ENCODE data around the gene GPC2.
"Not testable (repeated sequence)": the region's sequence is repeated elsewhere in the genome, so short reads cannot be mapped to it uniquely, and the experiment has no call there.

GPC2 gene

GRCh38 chr7:100177045-100178001, at the start of gene GPC2, which contains the start of gene STAG3:
Gene GPC2 (minus strand): TSS chr7:100177381. CDS start chr7:100177199, 182 bp downstream.
Gene STAG3 (plus strand): TSS chr7:100177918. CDS start chr7:100180557, 2,639 bp downstream.
- peaks cover 2% of the 10 kb centered on the region in 2 donors for H3K4me1 ChIP-seq (ENCODE audit: control insufficient read depth in 2 of 2, insufficient read depth in 2 of 2, low read length in 2 of 2)

GRCh38 chr7:100224891-100225290, 47.7 kb upstream of the GPC2 start:
- H3K36me3 ChIP-seq (ENCODE audit: control insufficient read depth in 2 of 2, insufficient read depth in 2 of 2, low read length in 2 of 2); H3K9ac ChIP-seq (ENCODE audit: low read depth in 1 of 2, low read length in 2 of 2); H3K4me3 ChIP-seq (ENCODE audit: low read length in 2 of 2); H3K27me3 ChIP-seq (ENCODE audit: control insufficient read depth in 2 of 2, insufficient read depth in 2 of 2, low read length in 2 of 2); H3K4me1 ChIP-seq (ENCODE audit: control insufficient read depth in 2 of 2, insufficient read depth in 2 of 2, low read length in 2 of 2); H3K27ac ChIP-seq (ENCODE audit: low read depth in 2 of 2, low read length in 2 of 2); H3K9me3 ChIP-seq (ENCODE audit: control insufficient read depth in 2 of 2, low read length in 2 of 2): not testable (repeated sequence)

More at GRCh38 chr7:100177045-100178001, at the start of gene GPC2, which contains the start of gene STAG3:
- peak within 1 kb of the TSS; percentile 63 to 73 for H3K9ac ChIP-seq (ENCODE audit: low read depth in 1 of 2, low read length in 2 of 2)
- H3K4me3 ChIP-seq (ENCODE audit: low read length in 2 of 2): peak within 1 kb of the TSS; percentile 73 to 78
- no peak within 1 kb of the TSS for H3K27ac ChIP-seq (ENCODE audit: low read depth in 2 of 2, low read length in 2 of 2)
- H3K27me3 ChIP-seq (ENCODE audit: control insufficient read depth in 2 of 2, insufficient read depth in 2 of 2, low read length in 2 of 2): no peaks in the 10 kb centered on the region
- no peaks in the 10 kb centered on the region for H3K36me3 ChIP-seq (ENCODE audit: control insufficient read depth in 2 of 2, insufficient read depth in 2 of 2, low read length in 2 of 2)
- H3K9me3 ChIP-seq (ENCODE audit: control insufficient read depth in 2 of 2, low read length in 2 of 2): no peaks in the 10 kb centered on the region

GRCh38 chr7:100223376-100223927, 46.3 kb upstream of the GPC2 start:
- not testable (repeated sequence) for H3K9me3 ChIP-seq (ENCODE audit: control insufficient read depth in 2 of 2, low read length in 2 of 2); H3K36me3 ChIP-seq (ENCODE audit: control insufficient read depth in 2 of 2, insufficient read depth in 2 of 2, low read length in 2 of 2); H3K4me1 ChIP-seq (ENCODE audit: control insufficient read depth in 2 of 2, insufficient read depth in 2 of 2, low read length in 2 of 2); H3K27ac ChIP-seq (ENCODE audit: low read depth in 2 of 2, low read length in 2 of 2); H3K27me3 ChIP-seq (ENCODE audit: control insufficient read depth in 2 of 2, insufficient read depth in 2 of 2, low read length in 2 of 2); H3K4me3 ChIP-seq (ENCODE audit: low read length in 2 of 2); H3K9ac ChIP-seq (ENCODE audit: low read depth in 1 of 2, low read length in 2 of 2)

GRCh38 chr7:100222445-100223132, 45.4 kb upstream of the GPC2 start:
- H3K9ac ChIP-seq (ENCODE audit: low read depth in 1 of 2, low read length in 2 of 2): no peak overlapping the region
- H3K27me3 ChIP-seq (ENCODE audit: control insufficient read depth in 2 of 2, insufficient read depth in 2 of 2, low read length in 2 of 2): no peaks in the 10 kb centered on the region
- H3K9me3 ChIP-seq (ENCODE audit: control insufficient read depth in 2 of 2, low read length in 2 of 2): no peaks in the 10 kb centered on the region
- peaks cover 0 to under 1% of the 10 kb centered on the region in 2 donors for H3K4me1 ChIP-seq (ENCODE audit: control insufficient read depth in 2 of 2, insufficient read depth in 2 of 2, low read length in 2 of 2)
- no peak overlapping the region for H3K4me3 ChIP-seq (ENCODE audit: low read length in 2 of 2)
- no peaks in the 10 kb centered on the region for H3K36me3 ChIP-seq (ENCODE audit: control insufficient read depth in 2 of 2, insufficient read depth in 2 of 2, low read length in 2 of 2)
- no peak overlapping the region for H3K27ac ChIP-seq (ENCODE audit: low read depth in 2 of 2, low read length in 2 of 2)

GRCh38 chr7:100221767-100222444, 44.7 kb upstream of the GPC2 start:
- Histone ChIP-seq H3K36me3 (ENCODE audit: control insufficient read depth in 2 of 2, insufficient read depth in 2 of 2, low read length in 2 of 2) (no peaks in the 10 kb centered on the region), H3K4me3 (ENCODE audit: low read length in 2 of 2) (peak overlapping the region in 1 of 2 donors; percentile 56)

GRCh38 chr7:100221231-100221718, 44.1 kb upstream of the GPC2 start:
- Histone ChIP-seq H3K9me3 (ENCODE audit: control insufficient read depth in 2 of 2, low read length in 2 of 2) (no peaks in the 10 kb centered on the region), H3K4me1 (ENCODE audit: control insufficient read depth in 2 of 2, insufficient read depth in 2 of 2, low read length in 2 of 2) (peaks cover 0 to 2% of the 10 kb centered on the region in 2 donors), H3K4me3 (ENCODE audit: low read length in 2 of 2) (peak overlapping the region in 1 of 2 donors; percentile 56), H3K27ac (ENCODE audit: low read depth in 2 of 2, low read length in 2 of 2) (peak overlapping the region; percentile 64 to 86), H3K9ac (ENCODE audit: low read depth in 1 of 2, low read length in 2 of 2) (peak overlapping the region; percentile 29 to 47), H3K27me3 (ENCODE audit: control insufficient read depth in 2 of 2, insufficient read depth in 2 of 2, low read length in 2 of 2) (no peaks in the 10 kb centered on the region), H3K36me3 (ENCODE audit: control insufficient read depth in 2 of 2, insufficient read depth in 2 of 2, low read length in 2 of 2) (no peaks in the 10 kb centered on the region)

More at GRCh38 chr7:100221767-100222444, 44.7 kb upstream of the GPC2 start:
- H3K9ac ChIP-seq (ENCODE audit: low read depth in 1 of 2, low read length in 2 of 2): peak overlapping the region; percentile 29 to 47
- H3K9me3 ChIP-seq (ENCODE audit: control insufficient read depth in 2 of 2, low read length in 2 of 2): no peaks in the 10 kb centered on the region
- H3K27ac ChIP-seq (ENCODE audit: low read depth in 2 of 2, low read length in 2 of 2): peak overlapping the region; percentile 64 to 83
- no peaks in the 10 kb centered on the region for H3K27me3 ChIP-seq (ENCODE audit: control insufficient read depth in 2 of 2, insufficient read depth in 2 of 2, low read length in 2 of 2)
- peaks cover 0 to 2% of the 10 kb centered on the region in 2 donors for H3K4me1 ChIP-seq (ENCODE audit: control insufficient read depth in 2 of 2, insufficient read depth in 2 of 2, low read length in 2 of 2)

- peak overlapping the region; percentile 64 to 86 for H3K27ac ChIP-seq (ENCODE audit: low read depth in 2 of 2, low read length in 2 of 2)
- H3K4me3 ChIP-seq (ENCODE audit: low read length in 2 of 2): peak overlapping the region; percentile 2 to 52
Measured at GRCh38 chr7:100220586-100221230, 43.5 kb upstream of the GPC2 start.

GRCh38 chr7:100219801-100220585, 42.8 kb upstream of the GPC2 start, which contains the start of gene PVRIG:
Gene PVRIG (plus strand): TSS chr7:100219949. CDS start chr7:100219971, 22 bp downstream.
- not testable (repeated sequence) for H3K36me3 ChIP-seq (ENCODE audit: control insufficient read depth in 2 of 2, insufficient read depth in 2 of 2, low read length in 2 of 2); H3K27me3 ChIP-seq (ENCODE audit: control insufficient read depth in 2 of 2, insufficient read depth in 2 of 2, low read length in 2 of 2); H3K9me3 ChIP-seq (ENCODE audit: control insufficient read depth in 2 of 2, low read length in 2 of 2); H3K4me1 ChIP-seq (ENCODE audit: control insufficient read depth in 2 of 2, insufficient read depth in 2 of 2, low read length in 2 of 2)
- Histone ChIP-seq H3K9ac (ENCODE audit: low read depth in 1 of 2, low read length in 2 of 2) (peak within 1 kb of the TSS in 1 of 2 donors; percentile 41), H3K4me3 (ENCODE audit: low read length in 2 of 2) (peak within 1 kb of the TSS; percentile 2 to 52), H3K27ac (ENCODE audit: low read depth in 2 of 2, low read length in 2 of 2) (peak within 1 kb of the TSS; percentile 64 to 86)

More at GRCh38 chr7:100220586-100221230, 43.5 kb upstream of the GPC2 start:
- Histone ChIP-seq H3K9ac (ENCODE audit: low read depth in 1 of 2, low read length in 2 of 2) (peak overlapping the region in 1 of 2 donors; percentile 41), H3K4me1 (ENCODE audit: control insufficient read depth in 2 of 2, insufficient read depth in 2 of 2, low read length in 2 of 2) (peaks cover 0 to 2% of the 10 kb centered on the region in 2 donors), H3K27me3 (ENCODE audit: control insufficient read depth in 2 of 2, insufficient read depth in 2 of 2, low read length in 2 of 2) (no peaks in the 10 kb centered on the region), H3K9me3 (ENCODE audit: control insufficient read depth in 2 of 2, low read length in 2 of 2) (no peaks in the 10 kb centered on the region), H3K36me3 (ENCODE audit: control insufficient read depth in 2 of 2, insufficient read depth in 2 of 2, low read length in 2 of 2) (no peaks in the 10 kb centered on the region)
